ENCODE measurements around the gene NMNAT3.
"Not testable (repeated sequence)": the region's sequence is repeated elsewhere in the genome, so short reads cannot be mapped to it uniquely, and the experiment has no call there.

NMNAT3 gene

DNA sequence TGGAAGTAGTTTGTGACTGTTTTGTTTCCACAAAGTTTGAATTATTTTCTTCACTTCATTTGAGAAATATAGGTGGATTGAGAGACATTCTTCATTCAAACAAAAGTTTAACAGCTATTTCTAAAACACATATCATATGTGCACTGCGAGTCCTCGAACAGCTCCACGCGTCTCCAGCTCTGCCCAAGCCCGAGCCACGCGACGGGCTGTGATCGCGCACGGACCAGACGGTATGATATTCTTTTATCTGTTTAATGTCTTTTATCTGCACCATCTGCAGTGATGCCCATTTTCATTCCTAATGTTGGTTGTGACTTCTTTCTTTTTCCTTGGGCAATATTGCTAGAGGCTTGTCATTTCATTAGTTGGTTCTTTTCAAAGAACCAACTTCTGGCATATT is 94.1 kb downstream of the NMNAT3 start:
- not testable (repeated sequence) for DNase-seq (ENCODE audit: low read depth)

- no peak for DNase-seq (ENCODE audit: low read depth)
Observed at GRCh38 chr3:139578783-139579182, 99.0 kb downstream of the NMNAT3 start.

GRCh38 chr3:139577909-139578308 is 99.9 kb downstream of the NMNAT3 start:
- no peak for DNase-seq (ENCODE audit: low read depth)

DNA sequence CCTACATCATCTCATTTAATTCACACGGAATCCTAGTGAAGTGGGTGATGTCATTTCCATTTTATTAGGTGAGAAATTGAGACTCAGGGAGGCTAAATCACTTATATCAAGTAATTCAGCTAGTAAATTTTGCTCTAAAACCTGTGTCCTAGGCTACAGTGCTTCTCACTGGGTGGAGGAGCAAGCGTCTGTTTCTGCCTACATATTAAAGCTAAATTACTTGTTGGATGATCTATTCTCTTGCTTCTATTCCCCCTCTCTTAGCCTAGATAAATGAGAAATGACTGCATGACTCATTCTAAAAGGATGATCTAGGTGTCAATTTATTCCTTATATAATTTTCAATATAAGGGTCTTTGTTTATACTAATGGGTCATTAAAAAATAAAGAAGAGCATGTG is 100.4 kb downstream of the NMNAT3 start:
- no peak for DNase-seq (ENCODE audit: low read depth)

- DNase-seq (ENCODE audit: low read depth), result no peak
Observed at GRCh38 chr3:139574026-139574947, 103.5 kb downstream of the NMNAT3 start.

GRCh38 chr3:139572847-139573672 is 104.7 kb downstream of the NMNAT3 start:
- DNase-seq (ENCODE audit: low read depth), result no peak

DNA sequence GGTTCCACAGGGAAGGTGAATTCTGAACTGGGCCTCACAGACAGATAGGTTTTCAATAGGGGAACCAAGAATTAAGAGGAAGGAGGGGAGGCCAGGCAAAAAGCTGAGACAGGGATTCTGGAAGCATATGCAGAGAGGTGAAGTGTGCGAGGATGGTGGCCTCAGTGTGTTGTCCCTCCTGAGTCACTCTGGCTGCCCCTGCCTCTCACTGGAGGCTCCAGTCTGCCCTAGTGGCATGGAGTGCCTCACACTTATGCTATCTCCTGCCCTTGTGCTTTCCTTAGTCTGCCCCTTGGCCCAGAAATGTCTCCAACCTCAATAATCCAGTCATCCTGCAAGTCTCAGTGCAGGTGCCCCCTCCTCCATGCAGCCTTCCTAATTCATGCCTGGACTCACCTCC is 106.1 kb downstream of the NMNAT3 start:
- no peak for DNase-seq (ENCODE audit: low read depth)

DNA sequence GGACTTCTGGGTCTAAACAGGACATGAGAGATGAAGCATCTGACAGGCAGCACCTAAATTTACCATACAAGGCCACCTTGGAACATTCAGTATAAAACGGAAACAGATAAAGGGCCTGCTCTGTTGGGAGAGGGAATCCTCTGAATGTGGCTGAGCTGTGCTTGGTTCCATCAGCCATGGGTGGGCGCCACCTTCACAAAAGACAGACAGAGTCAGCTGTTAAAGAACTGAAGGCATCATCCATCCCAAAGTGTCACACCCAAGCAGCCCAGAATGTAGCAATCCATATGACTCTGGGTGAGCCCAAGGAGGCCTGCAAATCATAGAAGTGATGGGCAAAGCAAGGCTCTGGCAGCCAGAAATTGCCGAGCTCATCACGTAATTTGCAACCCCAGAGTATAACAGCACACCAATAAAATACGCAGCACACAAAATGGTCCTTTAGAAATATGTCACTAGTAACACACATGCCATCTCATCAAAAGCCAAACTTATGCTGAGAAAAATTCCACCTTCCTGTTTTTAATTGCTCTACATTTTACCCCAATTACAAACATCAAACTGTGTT is 113.4 kb downstream of the NMNAT3 start:
- DNase-seq (ENCODE audit: low read depth), result no peak

- DNase-seq (ENCODE audit: low read depth), result no peak
Observed at GRCh38 chr3:139561959-139562676, 115.7 kb downstream of the NMNAT3 start.

DNA sequence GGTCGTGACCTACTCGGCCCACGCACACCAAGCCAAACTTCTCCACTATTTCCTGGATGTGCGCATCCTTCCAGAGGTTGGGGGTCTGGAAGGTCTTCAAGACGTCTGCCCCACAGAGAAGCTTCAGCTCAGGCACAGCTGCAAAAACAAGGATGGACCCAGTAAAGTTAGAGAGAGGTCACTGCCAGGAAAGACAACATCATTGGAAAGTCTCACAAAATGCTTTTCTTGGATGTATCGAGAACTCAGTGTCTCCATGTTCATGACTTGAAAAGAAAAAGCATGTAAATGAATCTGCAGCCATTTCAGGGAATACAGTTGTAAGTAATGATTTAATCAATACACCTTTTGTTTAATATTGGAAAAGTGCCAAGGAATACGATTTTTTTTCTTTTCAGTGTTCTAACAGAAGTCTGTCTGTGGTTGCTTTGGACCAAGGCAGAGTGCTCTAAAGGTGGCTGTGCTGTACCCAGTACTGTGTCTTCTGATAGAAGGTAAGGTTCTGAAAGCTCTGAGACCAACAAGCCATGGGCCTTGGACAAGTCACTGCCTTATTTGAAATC is 116.4 kb downstream of the NMNAT3 start:
- DNase-seq (ENCODE audit: low read depth), result no peak

DNA sequence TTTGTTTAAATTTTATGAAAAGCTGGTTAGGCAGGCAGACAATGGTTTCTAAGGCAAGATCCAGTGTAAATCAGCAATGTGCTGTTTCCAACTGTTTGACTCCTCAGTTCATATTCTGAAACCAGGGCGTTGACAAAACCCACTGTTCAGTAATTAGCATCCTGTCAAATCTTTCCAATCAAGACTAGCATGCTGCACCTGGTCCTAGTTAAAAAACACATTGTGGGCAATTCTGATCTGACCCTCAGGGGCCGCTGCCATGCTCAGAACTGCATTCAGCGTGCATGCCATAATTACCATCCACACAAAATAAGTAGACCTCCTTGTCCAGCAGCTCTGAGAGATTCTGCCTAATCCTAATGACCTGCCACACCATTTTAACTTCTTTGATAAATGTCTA is 117.4 kb downstream of the NMNAT3 start:
- no peak for DNase-seq (ENCODE audit: low read depth)

DNA sequence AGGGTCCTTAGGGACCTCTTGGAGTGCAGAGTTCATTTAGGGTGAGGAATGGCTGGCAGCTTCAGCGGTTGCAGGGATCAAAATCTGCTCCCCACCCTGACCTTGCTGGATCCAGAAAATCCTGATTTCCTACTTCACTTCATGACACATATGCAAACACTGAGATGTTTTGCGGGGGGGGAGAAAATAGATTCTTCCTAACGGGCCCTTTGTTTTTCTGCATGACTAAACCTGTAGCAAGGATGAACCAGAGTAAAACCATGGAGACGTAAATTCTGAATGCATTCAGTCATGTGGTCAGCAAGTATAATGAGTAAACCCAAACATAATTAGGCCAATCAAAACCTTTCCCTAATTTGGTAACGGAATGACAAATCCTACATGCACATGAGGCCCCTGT is 118.2 kb downstream of the NMNAT3 start:
- no peak for DNase-seq (ENCODE audit: low read depth)

- no peak for DNase-seq (ENCODE audit: low read depth)
Observed at GRCh38 chr3:139558351-139559266, 119.2 kb downstream of the NMNAT3 start.

- DNase-seq (ENCODE audit: low read depth), result no peak
Observed at GRCh38 chr3:139557041-139557440, 120.7 kb downstream of the NMNAT3 start.

- DNase-seq (ENCODE audit: low read depth), result no peak
Observed at GRCh38 chr3:139555249-139555648, 122.5 kb downstream of the NMNAT3 start.

GRCh38 chr3:139554628-139555027 is 123.1 kb downstream of the NMNAT3 start:
- DNase-seq (ENCODE audit: low read depth), result no peak

GRCh38 chr3:139552632-139553365 is 125.0 kb downstream of the NMNAT3 start:
- no peak for DNase-seq (ENCODE audit: low read depth)

DNA sequence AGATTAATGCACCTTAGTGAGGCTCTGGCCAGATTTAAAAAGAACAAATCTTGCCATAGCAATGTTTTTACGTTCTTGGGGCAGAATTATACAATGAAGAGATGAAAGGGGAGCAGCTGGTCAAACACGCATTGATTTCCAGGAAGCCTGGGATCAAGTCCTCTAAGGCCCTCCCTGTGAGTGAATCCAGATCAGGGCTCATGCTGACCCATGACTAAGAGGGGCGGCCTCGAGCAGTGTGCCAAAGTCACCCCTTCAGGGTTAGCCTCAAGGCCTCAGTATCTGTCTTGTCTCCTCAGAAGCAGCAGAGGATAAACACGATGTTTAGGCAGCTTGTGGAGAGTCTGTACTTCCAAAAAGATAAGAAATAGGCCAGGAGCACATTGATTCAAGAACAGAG is 129.0 kb downstream of the NMNAT3 start:
- DNase-seq (ENCODE audit: low read depth), result no peak

- no peak for DNase-seq (ENCODE audit: low read depth)
Observed at GRCh38 chr3:139547666-139548065, 130.1 kb downstream of the NMNAT3 start.

DNA sequence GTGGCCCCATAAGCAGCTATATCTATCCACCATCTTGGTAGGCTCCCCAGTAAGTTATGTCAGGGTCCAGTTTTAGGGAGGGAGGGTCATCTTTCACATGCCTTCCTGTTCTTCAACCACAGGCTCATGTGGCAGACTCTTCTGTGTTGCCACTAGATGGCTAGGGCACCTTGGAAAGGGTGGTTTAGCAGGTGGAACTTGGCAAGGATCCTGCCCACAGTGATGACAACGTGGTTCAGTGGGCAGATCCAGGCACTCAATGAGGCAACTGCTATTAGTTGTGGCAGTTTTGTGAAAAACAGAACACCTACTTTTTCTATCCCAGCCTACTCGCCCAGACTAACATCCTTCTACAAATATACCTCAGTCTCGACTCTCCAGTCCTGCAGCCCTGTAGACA is 131.0 kb downstream of the NMNAT3 start:
- no peak for DNase-seq (ENCODE audit: low read depth)

Measured in T follicular helper cell (primary cell).